C4-2B (cell line): Measurements from ENCODE around the gene ZNF487.
"Not testable (repeated sequence)": the region's sequence is repeated elsewhere in the genome, so short reads cannot be mapped to it uniquely, and the experiment has no call there.

Experiments
- H3K27ac ChIP-seq: fragments of 450-650 bp; 2 replicates; pipeline ENCODE4 v1.5.1; 2017
- CTCF ChIP-seq: fragments of 450-650 bp; conservative IDR thresholded peaks from 2 replicates; pipeline ENCODE4 v1.5.1; 2017; ENCODE audit warnings: mild to moderate bottlenecking
- ZFX ChIP-seq: fragments of 450-650 bp; IDR thresholded peaks from 2 replicates; pipeline ENCODE4 v1.6.1; 2017

ZNF487 gene

GRCh38 chr10:43444897-43445466 is 8.1 kb downstream of the ZNF487 start:
- TF ChIP-seq CTCF (no peak), ZFX (no peak)
- no peak overlapping the region for H3K27ac ChIP-seq

- H3K27ac ChIP-seq: not testable (repeated sequence)
Measured at GRCh38 chr10:43446219-43447017, 9.5 kb downstream of the ZNF487 start.

- TF ChIP-seq ZFX (no peak), CTCF (no peak)
- H3K27ac ChIP-seq: no peak overlapping the region
Measured at GRCh38 chr10:43448742-43449141, 11.8 kb downstream of the ZNF487 start.

- no peak overlapping the region for H3K27ac ChIP-seq
- TF ChIP-seq CTCF: no peak
- no peak for TF ChIP-seq ZFX
Measured at GRCh38 chr10:43452356-43452914, 15.5 kb downstream of the ZNF487 start.

GRCh38 chr10:43453266-43453831 is 16.4 kb downstream of the ZNF487 start:
- H3K27ac ChIP-seq: no peak overlapping the region

DNA sequence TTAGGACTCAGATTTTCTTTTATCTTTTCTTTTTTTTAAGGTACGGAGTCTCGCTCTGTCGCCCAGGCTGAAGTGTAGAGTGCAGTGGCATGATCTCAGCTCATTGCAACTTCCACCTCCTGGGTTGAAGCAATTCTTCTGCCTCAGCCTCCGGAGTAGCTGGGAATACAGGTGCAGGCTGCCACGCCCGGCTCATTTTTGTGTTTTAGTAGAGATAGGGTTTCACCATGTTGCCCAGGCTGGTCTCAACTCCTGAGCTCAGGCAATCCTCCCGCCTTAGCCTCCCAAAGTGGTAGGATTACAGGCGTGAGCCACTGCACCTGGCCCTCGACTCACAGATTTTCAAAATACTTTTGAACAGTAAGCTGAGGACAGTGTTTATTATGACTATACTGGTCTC is 17.1 kb downstream of the ZNF487 start:
- H3K27ac ChIP-seq: not testable (repeated sequence)

More at GRCh38 chr10:43453266-43453831, 16.4 kb downstream of the ZNF487 start:
- no peak for TF ChIP-seq CTCF
- TF ChIP-seq ZFX: no peak

- peak overlapping the region; percentile 88 for H3K27ac ChIP-seq
Measured at GRCh38 chr10:43456561-43456960, 19.6 kb downstream of the ZNF487 start.

- no peak overlapping the region for H3K27ac ChIP-seq
- TF ChIP-seq ZFX: no peak
- TF ChIP-seq CTCF: no peak
Measured at GRCh38 chr10:43458227-43458626, 21.3 kb downstream of the ZNF487 start.

GRCh38 chr10:43461950-43462349 is 25.0 kb downstream of the ZNF487 start:
- H3K27ac ChIP-seq: no peak overlapping the region

DNA sequence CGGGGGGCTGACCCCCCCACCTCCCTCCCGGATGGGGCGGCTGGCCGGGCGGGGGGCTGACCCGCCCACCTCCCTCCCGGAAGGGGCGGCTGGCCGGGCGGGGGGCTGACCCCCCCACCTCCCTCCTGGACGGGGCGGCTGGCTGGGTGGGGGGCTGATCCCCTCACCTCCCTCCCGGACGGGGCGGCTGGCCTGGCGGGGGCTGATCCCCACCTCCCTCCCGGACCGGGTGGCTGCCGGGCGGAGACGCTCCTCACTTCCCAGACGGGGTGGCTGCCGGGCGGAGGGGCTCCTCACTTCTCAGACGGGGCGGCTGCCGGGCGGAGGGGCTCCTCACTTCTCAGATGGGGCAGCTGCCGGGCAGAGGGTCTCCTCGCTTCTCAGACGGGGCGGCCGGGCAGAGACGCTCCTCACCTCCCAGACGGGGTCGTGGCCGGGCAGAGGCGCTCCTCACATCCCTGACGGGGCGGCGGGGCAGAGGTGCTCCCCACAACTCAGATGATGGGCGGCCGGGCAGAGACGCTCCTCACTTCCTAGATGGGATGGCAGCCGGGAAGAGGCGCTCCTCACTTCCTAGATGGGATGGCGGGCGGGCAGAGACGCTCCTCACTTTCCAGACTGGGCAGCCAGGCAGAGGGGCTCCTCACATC is 28.3 kb downstream of the ZNF487 start:
- not testable (repeated sequence) for H3K27ac ChIP-seq

More at GRCh38 chr10:43461950-43462349, 25.0 kb downstream of the ZNF487 start:
- TF ChIP-seq ZFX: no peak
- TF ChIP-seq CTCF: peak; percentile 87

DNA sequence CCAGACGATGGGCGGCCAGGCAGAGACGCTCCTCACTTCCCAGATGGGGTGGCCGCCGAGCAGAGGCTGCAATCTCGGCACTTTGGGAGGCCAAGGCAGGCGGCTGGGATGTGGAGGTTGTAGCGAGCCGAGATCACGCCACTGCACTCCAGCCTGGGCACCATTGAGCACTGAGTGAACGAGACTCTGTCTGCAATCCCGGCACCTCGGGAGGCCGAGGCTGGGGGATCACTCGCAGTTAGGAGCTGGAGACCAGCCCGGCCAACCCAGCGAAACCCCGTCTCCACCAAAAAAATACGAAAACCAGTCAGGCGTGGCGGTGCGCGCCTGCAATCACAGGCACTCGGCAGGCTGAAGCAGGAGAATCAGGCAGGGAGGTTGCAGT is 28.8 kb downstream of the ZNF487 start:
- H3K27ac ChIP-seq: not testable (repeated sequence)
